ENCODE results near the gene TMEM38A. TPM values are rescaled to one million over a fixed set of nuclear protein-coding genes. Genes with fewer than 3 reads are reported as not detected.

TMEM38A gene
- total RNA-seq, 1 donor from 2014 or later = 7.1 TPM

- no peak for TF ChIP-seq CTCF (IDR thresholded peaks at IDR 0.05)
- ATAC-seq (no peak), DNase-seq (no peak)
- Histone ChIP-seq H3K4me1 (no peaks in the 10 kb centered on the region), H3K4me3 (no peak overlapping the region), H3K36me3 (no peaks in the 10 kb centered on the region), H3K27ac (no peak overlapping the region), H3K9me3 (no peaks in the 10 kb centered on the region), H3K27me3 (ENCODE audit: low read depth) (no peaks in the 10 kb centered on the region)
- intact Hi-C loops (cut with DNase I) = no loop called here
These were observed 78.6 kb downstream of the TMEM38A start for GRCh38 chr19:16739546-16739945.

Other genes starting within 250 kb of the TMEM38A start
- 40.3 TPM for gene EPS15L1, start 189.2 kb upstream of the TMEM38A start, total RNA-seq
- not detected for gene CALR3, start 165.0 kb upstream of the TMEM38A start, total RNA-seq
- 6.6 TPM for gene C19orf44, start 164.7 kb upstream of the TMEM38A start, total RNA-seq
- gene CHERP, start 118.7 kb upstream of the TMEM38A start, total RNA-seq = 35.4 TPM
- 47.3 TPM for gene SLC35E1, start 88.7 kb upstream of the TMEM38A start, total RNA-seq
- 11.1 TPM for gene MED26, start 32.9 kb upstream of the TMEM38A start, total RNA-seq
- 70.5 TPM for gene SMIM7, start 995 bp upstream of the TMEM38A start, total RNA-seq
- 3.0 TPM for gene NWD1, start 58.7 kb downstream of the TMEM38A start, total RNA-seq
- 56.6 TPM for gene SIN3B, start 168.3 kb downstream of the TMEM38A start, total RNA-seq
- gene F2RL3, start 227.9 kb downstream of the TMEM38A start, total RNA-seq = 22.5 TPM